Uterus (tissue), 4 donors: ENCODE measurements around the gene MEIOB. TPM values are rescaled to one million over a fixed set of nuclear protein-coding genes. Genes with fewer than 3 reads are reported as not detected.

Experiments used
- DNase-seq, 2 donors: peaks; one replicate each; pipeline ENCODE4 v3.0.0-alpha.2; 2019 to 2020
- H3K27ac ChIP-seq, 2 donors: fragments of 200-600 bp; sonication (generic); 1 replicate in 1 of 2; 2 replicates in 1 of 2; pipeline ENCODE4 v1.5.1; 2016 to 2018
- H3K27me3 ChIP-seq, 2 donors: fragments of 200-600 bp; sonication (generic); one replicate each; pipeline ENCODE4 v1.5.1; 2018 to 2019; ENCODE audit warnings: control low read depth in 1 of 2
- H3K36me3 ChIP-seq, 2 donors: fragments of 200-600 bp; sonication (generic); one replicate each; pipeline ENCODE4 v1.5.1; 2019; ENCODE audit warnings: control low read depth in 1 of 2
- H3K4me1 ChIP-seq, 2 donors: fragments of 200-600 bp; sonication (generic); one replicate each; pipeline ENCODE4 v1.5.1; 2018 to 2019; ENCODE audit warnings: control low read depth in 1 of 2
- H3K4me3 ChIP-seq, 2 donors: fragments of 200-600 bp; sonication (generic); 1 replicate in 1 of 2; 2 replicates in 1 of 2; pipeline ENCODE4 v1.5.1; 2018 to 2019; ENCODE audit warnings: mild to moderate bottlenecking in 1 of 2
- H3K9me3 ChIP-seq, 2 donors: fragments of 200-600 bp; sonication (generic); one replicate each; pipeline ENCODE4 v1.5.1; 2019; ENCODE audit warnings: control low read depth in 1 of 2
- POLR2A ChIP-seq, 2 donors: fragments of 450-650 bp; IDR thresholded peaks; one replicate each; pipeline ENCODE4 v1.6.1; 2016; ENCODE audit warnings: antibody characterized with exemption in 2 of 2, mild to moderate bottlenecking in 1 of 2, moderate library complexity in 1 of 2
- intact Hi-C: fragments of 100-400 bp; cut with DNase I; formaldehyde crosslinking; loops from one replicate; pipeline ENCODE4 v1.15.1; 2023; ENCODE audit warnings: low total_unique reads
- total RNA-seq, 4 donors: library from RNA; depleted of rRNA in 3 of 4; stranded (reverse); fragments of >200 nt in 3 of 4; gene quantifications; one replicate each; pipeline versions ENCODE4 v1.1.0 to v1.2.4, GENCODE V29; 2014 to 2023
- TF ChIP-seq, protein P1 (sequence below), 4 experiments: fragments of 200-600 bp in 2 of 4; fragments of 450-650 bp in 2 of 4; sonication (generic) in 2 of 4; IDR thresholded peaks; one replicate each; pipeline ENCODE4 v1.5.1; 2016 to 2019; ENCODE audit warnings: antibody characterized with exemption in 4 of 4, mild to moderate bottlenecking in 2 of 4, moderate library complexity in 1 of 4
- donor health status: DM: yes; HTN: yes; CAD: no.

Gene MEIOB
- total RNA-seq, 4 donors from 2014 or later, result 0.48 to 0.76 TPM; not detected in 2

GRCh38 chr16:1895068-1895467, 23.1 kb upstream of the MEIOB start:
- intact Hi-C loops, result no loop called here
- no peak for DNase-seq
- H3K27ac ChIP-seq, result no peak overlapping the region
- no peaks in the 10 kb centered on the region for H3K27me3 ChIP-seq
- no peak overlapping the region for H3K4me3 ChIP-seq
- H3K4me1 ChIP-seq, result no peaks in the 10 kb centered on the region
- H3K36me3 ChIP-seq, result no peaks in the 10 kb centered on the region
- TF ChIP-seq, protein P1, sequence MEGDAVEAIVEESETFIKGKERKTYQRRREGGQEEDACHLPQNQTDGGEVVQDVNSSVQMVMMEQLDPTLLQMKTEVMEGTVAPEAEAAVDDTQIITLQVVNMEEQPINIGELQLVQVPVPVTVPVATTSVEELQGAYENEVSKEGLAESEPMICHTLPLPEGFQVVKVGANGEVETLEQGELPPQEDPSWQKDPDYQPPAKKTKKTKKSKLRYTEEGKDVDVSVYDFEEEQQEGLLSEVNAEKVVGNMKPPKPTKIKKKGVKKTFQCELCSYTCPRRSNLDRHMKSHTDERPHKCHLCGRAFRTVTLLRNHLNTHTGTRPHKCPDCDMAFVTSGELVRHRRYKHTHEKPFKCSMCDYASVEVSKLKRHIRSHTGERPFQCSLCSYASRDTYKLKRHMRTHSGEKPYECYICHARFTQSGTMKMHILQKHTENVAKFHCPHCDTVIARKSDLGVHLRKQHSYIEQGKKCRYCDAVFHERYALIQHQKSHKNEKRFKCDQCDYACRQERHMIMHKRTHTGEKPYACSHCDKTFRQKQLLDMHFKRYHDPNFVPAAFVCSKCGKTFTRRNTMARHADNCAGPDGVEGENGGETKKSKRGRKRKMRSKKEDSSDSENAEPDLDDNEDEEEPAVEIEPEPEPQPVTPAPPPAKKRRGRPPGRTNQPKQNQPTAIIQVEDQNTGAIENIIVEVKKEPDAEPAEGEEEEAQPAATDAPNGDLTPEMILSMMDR (IDR thresholded peaks at IDR 0.05), result no peak
- no peaks in the 10 kb centered on the region for H3K9me3 ChIP-seq

- intact Hi-C loops, result no loop called here
- H3K27me3 ChIP-seq, result no peaks in the 10 kb centered on the region
- TF ChIP-seq, protein P1 (IDR thresholded peaks at IDR 0.05), result no peak
These were observed 18.7 kb upstream of the MEIOB start for GRCh38 chr16:1890708-1891050.

DNA sequence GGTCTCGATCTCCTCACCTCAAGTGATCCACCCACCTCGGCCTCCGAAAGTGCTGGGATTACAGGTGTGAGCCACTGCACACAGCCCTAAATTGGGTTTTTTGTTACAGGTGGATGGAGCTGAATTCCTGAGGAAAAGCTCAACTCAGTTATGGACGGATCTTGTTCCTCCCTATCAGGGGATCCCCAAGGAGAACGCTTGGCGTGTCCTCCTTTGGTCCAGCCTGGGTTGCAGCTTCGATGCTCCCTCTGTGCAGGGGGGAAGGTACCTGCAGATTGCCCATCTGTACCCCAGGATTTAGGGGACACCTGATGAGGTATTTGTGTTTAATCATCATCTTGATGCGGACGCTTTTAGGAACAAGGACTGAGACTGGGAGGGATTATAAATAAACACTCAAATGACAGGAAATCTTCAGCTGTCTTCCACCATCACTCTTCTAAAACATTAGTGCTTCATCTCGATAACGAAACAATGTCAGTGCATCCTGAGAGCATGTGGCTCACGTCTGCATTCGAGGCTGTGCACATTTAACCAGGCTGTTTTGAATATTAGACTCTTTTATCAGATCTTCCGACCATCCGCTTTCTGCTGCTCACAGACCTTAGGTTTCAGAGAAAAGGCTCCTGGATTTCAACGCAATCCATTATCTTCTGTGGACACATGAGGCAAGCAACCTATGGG, 18.2 kb upstream of the MEIOB start:
- Histone ChIP-seq H3K4me3 (no peak overlapping the region), H3K27me3 (no peaks in the 10 kb centered on the region), H3K9me3 (no peaks in the 10 kb centered on the region), H3K4me1 (no peaks in the 10 kb centered on the region), H3K27ac (no peak overlapping the region), H3K36me3 (no peaks in the 10 kb centered on the region)
- TF ChIP-seq POLR2A (IDR thresholded peaks at IDR 0.05), result no peak
- TF ChIP-seq, protein P1 (IDR thresholded peaks at IDR 0.05), result no peak
- intact Hi-C loops, result no loop called here
- DNase-seq, result no peak

More at GRCh38 chr16:1890708-1891050, 18.7 kb upstream of the MEIOB start:
- H3K36me3 ChIP-seq, result no peaks in the 10 kb centered on the region
- no peak overlapping the region for H3K27ac ChIP-seq
- no peaks in the 10 kb centered on the region for H3K9me3 ChIP-seq
- no peak for DNase-seq
- H3K4me3 ChIP-seq, result no peak overlapping the region
- no peaks in the 10 kb centered on the region for H3K4me1 ChIP-seq

DNA sequence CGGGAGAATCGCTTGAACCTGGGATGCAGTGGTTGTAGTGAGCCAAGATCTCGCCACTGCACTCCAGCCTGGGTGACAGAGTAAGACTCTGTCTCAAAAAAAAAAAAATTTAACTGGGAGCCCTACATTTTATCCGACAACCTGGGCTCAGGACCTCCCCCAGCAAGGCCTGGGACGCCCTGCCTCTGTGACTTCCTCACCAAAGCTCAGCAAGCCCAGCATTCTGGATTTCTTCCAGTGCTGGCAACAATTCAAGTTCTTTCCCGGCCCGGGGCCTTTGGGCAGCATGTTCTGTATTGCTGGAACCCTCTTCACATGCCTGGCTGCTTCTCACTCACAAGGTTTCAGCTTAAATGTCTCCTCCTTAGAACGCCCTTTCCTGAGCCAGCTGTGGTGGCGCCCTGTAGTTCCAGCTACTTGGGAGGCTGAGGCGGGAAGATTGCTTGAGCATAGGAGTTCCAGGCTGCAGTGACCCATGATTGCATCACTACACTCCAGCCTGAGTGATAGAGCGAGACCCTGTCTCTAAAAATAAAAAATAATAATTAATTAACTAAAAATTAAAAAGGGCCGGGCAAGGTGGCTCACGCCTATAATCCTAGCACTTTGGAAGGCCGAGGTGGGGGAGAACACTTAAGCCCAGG, 15.9 kb upstream of the MEIOB start:
- no peak overlapping the region for H3K27ac ChIP-seq
- H3K9me3 ChIP-seq, result no peaks in the 10 kb centered on the region
- H3K36me3 ChIP-seq, result no peaks in the 10 kb centered on the region
- H3K27me3 ChIP-seq, result no peaks in the 10 kb centered on the region
- TF ChIP-seq, protein P1 (IDR thresholded peaks at IDR 0.05), result no peak
- TF ChIP-seq POLR2A (IDR thresholded peaks at IDR 0.05), result no peak
- no peaks in the 10 kb centered on the region for H3K4me1 ChIP-seq
- no peak for DNase-seq
- no peak overlapping the region for H3K4me3 ChIP-seq
- intact Hi-C loops, result no loop called here

DNA sequence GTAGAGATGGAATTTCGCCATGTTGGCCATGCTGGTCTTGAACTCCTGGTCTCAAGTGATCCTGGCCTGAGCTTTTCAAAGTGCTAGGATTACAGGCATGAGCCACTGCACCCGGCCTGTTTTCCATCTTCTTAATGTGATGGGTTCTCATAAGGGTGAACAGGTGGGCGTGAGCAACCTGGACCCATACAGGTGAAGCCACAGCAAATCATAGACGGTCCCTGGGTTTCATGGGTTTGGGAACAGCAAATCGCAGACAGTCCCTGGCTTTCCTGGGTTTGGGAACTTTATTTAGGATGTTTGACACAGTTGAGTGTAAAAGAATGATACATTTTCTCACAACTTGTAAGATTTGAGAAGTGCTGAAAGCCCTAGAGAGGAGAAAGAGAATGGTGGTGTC, 12.9 kb upstream of the MEIOB start:
- H3K36me3 ChIP-seq, result no peaks in the 10 kb centered on the region
- no peaks in the 10 kb centered on the region for H3K4me1 ChIP-seq
- no peak for DNase-seq
- intact Hi-C loops, result no loop called here
- no peak overlapping the region for H3K4me3 ChIP-seq
- no peaks in the 10 kb centered on the region for H3K9me3 ChIP-seq
- H3K27me3 ChIP-seq, result no peaks in the 10 kb centered on the region
- TF ChIP-seq, protein P1 (IDR thresholded peaks at IDR 0.05), result no peak
- no peak for TF ChIP-seq POLR2A (IDR thresholded peaks at IDR 0.05)
- H3K27ac ChIP-seq, result no peak overlapping the region
